ENCODE data around the gene RHO.

The RHO gene

DNA sequence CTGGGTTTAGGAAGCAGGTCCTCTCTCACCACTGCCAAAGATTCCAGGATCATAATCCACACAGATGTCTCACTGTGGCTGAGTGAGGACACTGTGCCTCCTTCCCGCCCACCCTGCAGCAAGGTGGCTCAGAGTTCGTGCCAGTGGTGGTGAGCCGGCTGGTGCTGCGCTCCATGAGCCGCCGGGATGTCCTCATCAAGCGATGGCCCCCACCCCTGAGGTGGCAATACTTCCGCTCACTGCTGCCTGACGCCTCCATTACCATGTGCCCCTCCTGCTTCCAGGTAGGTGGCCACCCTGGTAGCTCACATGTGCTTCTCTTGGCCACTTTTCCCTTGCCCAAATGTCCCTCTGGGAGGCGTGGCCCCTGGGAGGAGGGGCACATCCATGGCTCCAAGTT is 9.0 kb upstream of the RHO start (continued):
- TF ChIP-seq, protein P1, sequence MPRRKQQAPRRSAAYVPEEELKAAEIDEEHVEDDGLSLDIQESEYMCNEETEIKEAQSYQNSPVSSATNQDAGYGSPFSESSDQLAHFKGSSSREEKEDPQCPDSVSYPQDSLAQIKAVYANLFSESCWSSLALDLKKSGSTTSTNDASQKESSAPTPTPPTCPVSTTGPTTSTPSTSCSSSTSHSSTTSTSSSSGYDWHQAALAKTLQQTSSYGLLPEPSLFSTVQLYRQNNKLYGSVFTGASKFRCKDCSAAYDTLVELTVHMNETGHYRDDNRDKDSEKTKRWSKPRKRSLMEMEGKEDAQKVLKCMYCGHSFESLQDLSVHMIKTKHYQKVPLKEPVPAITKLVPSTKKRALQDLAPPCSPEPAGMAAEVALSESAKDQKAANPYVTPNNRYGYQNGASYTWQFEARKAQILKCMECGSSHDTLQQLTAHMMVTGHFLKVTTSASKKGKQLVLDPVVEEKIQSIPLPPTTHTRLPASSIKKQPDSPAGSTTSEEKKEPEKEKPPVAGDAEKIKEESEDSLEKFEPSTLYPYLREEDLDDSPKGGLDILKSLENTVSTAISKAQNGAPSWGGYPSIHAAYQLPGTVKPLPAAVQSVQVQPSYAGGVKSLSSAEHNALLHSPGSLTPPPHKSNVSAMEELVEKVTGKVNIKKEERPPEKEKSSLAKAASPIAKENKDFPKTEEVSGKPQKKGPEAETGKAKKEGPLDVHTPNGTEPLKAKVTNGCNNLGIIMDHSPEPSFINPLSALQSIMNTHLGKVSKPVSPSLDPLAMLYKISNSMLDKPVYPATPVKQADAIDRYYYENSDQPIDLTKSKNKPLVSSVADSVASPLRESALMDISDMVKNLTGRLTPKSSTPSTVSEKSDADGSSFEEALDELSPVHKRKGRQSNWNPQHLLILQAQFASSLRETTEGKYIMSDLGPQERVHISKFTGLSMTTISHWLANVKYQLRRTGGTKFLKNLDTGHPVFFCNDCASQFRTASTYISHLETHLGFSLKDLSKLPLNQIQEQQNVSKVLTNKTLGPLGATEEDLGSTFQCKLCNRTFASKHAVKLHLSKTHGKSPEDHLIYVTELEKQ (tag by site-specific recombination; IDR thresholded peaks at IDR 0.05; ENCODE audit: borderline replicate concordance) = no peak
- no peak for TF ChIP-seq ZNF549 (tag by site-specific recombination; IDR thresholded peaks at IDR 0.05)
- TF ChIP-seq KLF1 (tag by site-specific recombination; IDR thresholded peaks at IDR 0.05) = no peak
- no peak for TF ChIP-seq ZNF660 (tag by site-specific recombination; IDR thresholded peaks at IDR 0.05)
- TF ChIP-seq ZNF404 (tag by site-specific recombination; IDR thresholded peaks at IDR 0.05) = no peak
- TF ChIP-seq GLIS1 (tag by site-specific recombination; IDR thresholded peaks at IDR 0.05) = no peak
- TF ChIP-seq ZNF423 (tag by site-specific recombination; IDR thresholded peaks at IDR 0.05) = no peak
- no peak for TF ChIP-seq ZNF571 (tag by site-specific recombination; IDR thresholded peaks at IDR 0.05)
- no peak for TF ChIP-seq ZNF629 (tag by site-specific recombination; IDR thresholded peaks at IDR 0.05)
- no peak for TF ChIP-seq TCF7L2 (IDR thresholded peaks at IDR 0.05; ENCODE audit: borderline replicate concordance, low read depth, low read length)

DNA sequence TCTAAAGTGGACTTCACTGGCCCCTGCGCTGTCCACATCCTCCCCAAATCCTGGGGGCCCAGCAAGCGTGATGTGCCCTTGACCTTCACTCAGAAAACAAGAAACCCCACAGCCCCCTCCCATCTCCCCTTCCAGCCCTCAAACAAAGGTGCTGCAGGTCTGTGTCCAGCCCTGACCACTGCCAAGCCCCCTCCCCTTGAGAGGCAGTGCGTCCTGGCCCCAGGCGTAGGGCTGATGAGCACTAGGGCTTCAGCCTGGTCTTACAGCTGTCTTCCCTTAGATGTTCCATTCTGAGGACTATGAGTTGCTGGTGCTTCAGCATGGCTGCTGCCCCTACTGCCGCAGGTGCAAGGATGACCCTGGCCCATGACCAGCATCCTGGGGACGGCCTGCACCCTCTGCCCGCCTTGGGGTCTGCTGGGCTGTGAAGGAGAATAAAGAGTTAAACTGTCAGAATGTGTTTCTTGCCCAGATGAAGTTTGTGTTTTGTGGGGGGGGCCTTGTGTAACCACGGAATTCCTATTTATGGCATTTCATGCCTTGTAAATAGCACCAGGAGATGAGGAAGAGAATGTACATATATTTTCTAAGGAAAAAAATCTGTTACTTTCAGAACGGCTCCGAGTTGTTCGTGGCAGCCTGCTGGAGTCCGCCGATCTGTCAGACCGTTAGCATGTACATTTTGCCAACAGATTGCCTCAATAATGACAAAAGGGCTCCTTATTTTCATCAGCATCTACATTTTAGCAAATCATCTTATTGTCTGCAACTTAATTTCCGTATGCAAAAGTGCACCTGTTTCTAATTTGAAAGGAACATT is 8.3 kb upstream of the RHO start:
- no peak for TF ChIP-seq ZNF561 (tag by site-specific recombination; IDR thresholded peaks at IDR 0.05; ENCODE audit: borderline replicate concordance)
- no peak for TF ChIP-seq ZNF311 (tag by site-specific recombination; IDR thresholded peaks at IDR 0.05; ENCODE audit: borderline replicate concordance)
- no peak for TF ChIP-seq ZNF426 (tag by site-specific recombination; IDR thresholded peaks at IDR 0.05)
- no peak for TF ChIP-seq KLF7 (tag by site-specific recombination; IDR thresholded peaks at IDR 0.05; ENCODE audit: borderline replicate concordance)
- TF ChIP-seq, protein P2, sequence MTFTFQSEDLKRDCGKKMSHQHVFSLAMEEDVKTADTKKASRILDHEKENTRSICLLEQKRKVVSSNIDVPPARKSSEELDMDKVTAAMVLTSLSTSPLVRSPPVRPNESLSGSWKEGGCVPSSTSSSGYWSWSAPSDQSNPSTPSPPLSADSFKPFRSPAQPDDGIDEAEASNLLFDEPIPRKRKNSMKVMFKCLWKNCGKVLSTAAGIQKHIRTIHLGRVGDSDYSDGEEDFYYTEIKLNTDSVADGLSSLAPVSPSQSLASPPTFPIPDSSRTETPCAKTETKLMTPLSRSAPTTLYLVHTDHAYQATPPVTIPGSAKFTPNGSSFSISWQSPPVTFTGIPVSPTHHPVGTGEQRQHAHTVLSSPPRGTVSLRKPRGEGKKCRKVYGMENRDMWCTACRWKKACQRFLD (tag by site-specific recombination; IDR thresholded peaks at IDR 0.05) = no peak
- no peaks in the 10 kb centered on the region for H3K9me3 ChIP-seq (ENCODE audit: control insufficient read depth, insufficient read depth, low read depth, low read length)
- no peaks in the 10 kb centered on the region for H3K4me1 ChIP-seq (ENCODE audit: control insufficient read depth, insufficient read depth, low read length)
- no peak overlapping the region for H3K4me3 ChIP-seq (ENCODE audit: low read depth, low read length)
- H3K27ac ChIP-seq (ENCODE audit: extremely low read depth, low read depth, low read length) = no peak overlapping the region
- ChIA-PET POLR2A (no interaction called here), CTCF (no interaction called here)
- peaks cover 0 to 8% of the 10 kb centered on the region in 2 experiments; a peak in 1 of 3 replicates for H3K36me3 ChIP-seq (ENCODE audit: control insufficient read depth in 2 of 2, insufficient read depth in 1 of 2, low read length in 2 of 2)

DNA sequence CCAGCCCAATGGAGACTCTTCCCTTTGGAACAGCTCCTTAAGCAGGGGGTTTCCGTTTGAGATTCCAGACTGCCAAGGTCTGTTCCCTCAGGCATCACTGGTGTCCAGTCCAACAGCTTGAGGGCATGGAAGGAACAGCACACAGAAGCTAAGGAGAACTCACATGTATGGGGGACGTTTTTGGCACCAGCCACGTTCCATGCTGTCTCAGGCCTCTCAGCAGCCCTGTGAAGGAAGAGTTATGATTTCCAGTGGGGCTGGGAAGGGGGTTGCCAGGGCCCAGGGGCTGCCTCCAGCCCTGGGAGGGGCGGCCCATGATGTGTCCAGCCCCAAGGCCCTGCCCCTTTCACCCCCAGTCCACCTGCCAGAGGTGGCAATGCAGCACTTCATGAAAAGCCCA is 7.5 kb upstream of the RHO start:
- peaks cover 0 to 7% of the 10 kb centered on the region in 2 experiments; a peak in 1 of 3 replicates for H3K36me3 ChIP-seq (ENCODE audit: control insufficient read depth in 2 of 2, insufficient read depth in 1 of 2, low read length in 2 of 2)
- POLR2A ChIA-PET = no interaction called here
- H3K4me1 ChIP-seq (ENCODE audit: control insufficient read depth, insufficient read depth, low read length) = no peaks in the 10 kb centered on the region
- H3K4me3 ChIP-seq (ENCODE audit: low read depth, low read length) = no peak overlapping the region
- no peaks in the 10 kb centered on the region for H3K9me3 ChIP-seq (ENCODE audit: control insufficient read depth, insufficient read depth, low read depth, low read length)
- TF ChIP-seq, protein P3, sequence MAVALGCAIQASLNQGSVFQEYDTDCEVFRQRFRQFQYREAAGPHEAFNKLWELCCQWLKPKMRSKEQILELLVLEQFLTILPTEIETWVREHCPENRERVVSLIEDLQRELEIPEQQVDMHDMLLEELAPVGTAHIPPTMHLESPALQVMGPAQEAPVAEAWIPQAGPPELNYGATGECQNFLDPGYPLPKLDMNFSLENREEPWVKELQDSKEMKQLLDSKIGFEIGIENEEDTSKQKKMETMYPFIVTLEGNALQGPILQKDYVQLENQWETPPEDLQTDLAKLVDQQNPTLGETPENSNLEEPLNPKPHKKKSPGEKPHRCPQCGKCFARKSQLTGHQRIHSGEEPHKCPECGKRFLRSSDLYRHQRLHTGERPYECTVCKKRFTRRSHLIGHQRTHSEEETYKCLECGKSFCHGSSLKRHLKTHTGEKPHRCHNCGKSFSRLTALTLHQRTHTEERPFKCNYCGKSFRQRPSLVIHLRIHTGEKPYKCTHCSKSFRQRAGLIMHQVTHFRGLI (tag by site-specific recombination; IDR thresholded peaks at IDR 0.05) = no peak
- TF ChIP-seq, protein P4, sequence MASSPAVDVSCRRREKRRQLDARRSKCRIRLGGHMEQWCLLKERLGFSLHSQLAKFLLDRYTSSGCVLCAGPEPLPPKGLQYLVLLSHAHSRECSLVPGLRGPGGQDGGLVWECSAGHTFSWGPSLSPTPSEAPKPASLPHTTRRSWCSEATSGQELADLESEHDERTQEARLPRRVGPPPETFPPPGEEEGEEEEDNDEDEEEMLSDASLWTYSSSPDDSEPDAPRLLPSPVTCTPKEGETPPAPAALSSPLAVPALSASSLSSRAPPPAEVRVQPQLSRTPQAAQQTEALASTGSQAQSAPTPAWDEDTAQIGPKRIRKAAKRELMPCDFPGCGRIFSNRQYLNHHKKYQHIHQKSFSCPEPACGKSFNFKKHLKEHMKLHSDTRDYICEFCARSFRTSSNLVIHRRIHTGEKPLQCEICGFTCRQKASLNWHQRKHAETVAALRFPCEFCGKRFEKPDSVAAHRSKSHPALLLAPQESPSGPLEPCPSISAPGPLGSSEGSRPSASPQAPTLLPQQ (tag by site-specific recombination; IDR thresholded peaks at IDR 0.05) = no peak
- TF ChIP-seq ZNF747 (tag by site-specific recombination; IDR thresholded peaks at IDR 0.05) = no peak
- TF ChIP-seq ZBTB7A (tag by site-specific recombination; IDR thresholded peaks at IDR 0.05; ENCODE audit: low read depth) = no peak
- no peak for TF ChIP-seq ZNF23 (tag by site-specific recombination; IDR thresholded peaks at IDR 0.05; ENCODE audit: borderline replicate concordance)
- CTCF ChIA-PET = interaction anchor here (0.7 kb wide), 1 partner anchor 31 kb away, joined by 6 read pairs; no protein-coding TSS in a partner anchor
- no peak overlapping the region for H3K27ac ChIP-seq (ENCODE audit: extremely low read depth, low read depth, low read length)

Data from HEK293 (cell line).